IPS-18a (cell line): ENCODE measurements around the gene SRSF3.
"Not testable (repeated sequence)": the region's sequence is repeated elsewhere in the genome, so short reads cannot be mapped to it uniquely, and the experiment has no call there.

Experiments used
- H3K27ac ChIP-seq: one replicate; pipeline ENCODE4 v1.5.1; 2013; ENCODE audit warnings: low read length
- H3K27me3 ChIP-seq: one replicate; pipeline ENCODE4 v1.6.1; 2013; ENCODE audit warnings: mild to moderate bottlenecking, low read length; ENCODE audit not compliant: control insufficient read depth, insufficient read depth
- H3K36me3 ChIP-seq: one replicate; pipeline ENCODE4 v1.6.1; 2013; ENCODE audit warnings: low read depth, low read length; ENCODE audit not compliant: control insufficient read depth
- H3K4me1 ChIP-seq: one replicate; pipeline ENCODE4 v1.6.1; 2013; ENCODE audit warnings: low read depth, low read length; ENCODE audit not compliant: control insufficient read depth
- H3K4me3 ChIP-seq: one replicate; pipeline ENCODE4 v1.5.1; 2013; ENCODE audit warnings: low read length
- H3K9ac ChIP-seq: one replicate; pipeline ENCODE4 v1.6.1; 2013; ENCODE audit warnings: mild to moderate bottlenecking, low read length, moderate library complexity
- H3K9me3 ChIP-seq: one replicate; pipeline ENCODE4 v1.6.1; 2013; ENCODE audit warnings: low read depth, low read length; ENCODE audit not compliant: control insufficient read depth

Gene SRSF3

GRCh38 chr6:36560822-36561221 lies 33.3 kb upstream of the SRSF3 start:
- no peak overlapping the region for H3K27ac ChIP-seq
- no peaks in the 10 kb centered on the region for H3K4me1 ChIP-seq
- no peaks in the 10 kb centered on the region for H3K36me3 ChIP-seq
- H3K27me3 ChIP-seq, result no peaks in the 10 kb centered on the region
- no peaks in the 10 kb centered on the region for H3K9me3 ChIP-seq
- no peak overlapping the region for H3K4me3 ChIP-seq
- H3K9ac ChIP-seq, result no peak overlapping the region

GRCh38 chr6:36563237-36563927 lies 30.8 kb upstream of the SRSF3 start:
- no peak overlapping the region for H3K27ac ChIP-seq
- H3K4me3 ChIP-seq, result no peak overlapping the region

GRCh38 chr6:36563928-36564284 lies 30.3 kb upstream of the SRSF3 start:
- Histone ChIP-seq H3K4me1 (no peaks in the 10 kb centered on the region), H3K9ac (no peak overlapping the region), H3K27me3 (no peaks in the 10 kb centered on the region), H3K4me3 (no peak overlapping the region), H3K9me3 (no peaks in the 10 kb centered on the region), H3K27ac (no peak overlapping the region), H3K36me3 (no peaks in the 10 kb centered on the region)

More at GRCh38 chr6:36563237-36563927, 30.8 kb upstream of the SRSF3 start:
- H3K9ac ChIP-seq, result no peak overlapping the region
- no peaks in the 10 kb centered on the region for H3K4me1 ChIP-seq
- no peaks in the 10 kb centered on the region for H3K27me3 ChIP-seq
- H3K36me3 ChIP-seq, result no peaks in the 10 kb centered on the region
- no peaks in the 10 kb centered on the region for H3K9me3 ChIP-seq

GRCh38 chr6:36566418-36566905 lies 27.7 kb upstream of the SRSF3 start:
- Histone ChIP-seq H3K27ac (no peak overlapping the region), H3K9ac (no peak overlapping the region), H3K4me3 (no peak overlapping the region), H3K27me3 (no peaks in the 10 kb centered on the region), H3K36me3 (no peaks in the 10 kb centered on the region), H3K4me1 (no peaks in the 10 kb centered on the region), H3K9me3 (no peaks in the 10 kb centered on the region)

- Histone ChIP-seq H3K9me3 (no peaks in the 10 kb centered on the region), H3K27ac (no peak overlapping the region), H3K4me3 (no peak overlapping the region), H3K9ac (no peak overlapping the region), H3K36me3 (no peaks in the 10 kb centered on the region), H3K27me3 (no peaks in the 10 kb centered on the region), H3K4me1 (no peaks in the 10 kb centered on the region)
Observed at GRCh38 chr6:36570264-36570663, 23.9 kb upstream of the SRSF3 start.

- H3K27ac ChIP-seq, result no peak overlapping the region
- no peak overlapping the region for H3K9ac ChIP-seq
- no peaks in the 10 kb centered on the region for H3K4me1 ChIP-seq
- no peaks in the 10 kb centered on the region for H3K36me3 ChIP-seq
- H3K27me3 ChIP-seq, result no peaks in the 10 kb centered on the region
- H3K9me3 ChIP-seq, result no peaks in the 10 kb centered on the region
- H3K4me3 ChIP-seq, result no peak overlapping the region
Observed at GRCh38 chr6:36571122-36572043, 22.8 kb upstream of the SRSF3 start.

- H3K4me1 ChIP-seq, H3K27me3 ChIP-seq, H3K27ac ChIP-seq, H3K36me3 ChIP-seq, H3K9ac ChIP-seq, H3K9me3 ChIP-seq, H3K4me3 ChIP-seq: not testable (repeated sequence)
Observed at GRCh38 chr6:36572353-36573311, 21.5 kb upstream of the SRSF3 start.

GRCh38 chr6:36574679-36575078 lies 19.5 kb upstream of the SRSF3 start:
- Histone ChIP-seq H3K36me3 (no peaks in the 10 kb centered on the region), H3K9me3 (no peaks in the 10 kb centered on the region), H3K4me3 (no peak overlapping the region), H3K9ac (no peak overlapping the region), H3K4me1 (no peaks in the 10 kb centered on the region), H3K27ac (no peak overlapping the region), H3K27me3 (no peaks in the 10 kb centered on the region)

GRCh38 chr6:36576578-36576977 lies 17.6 kb upstream of the SRSF3 start:
- Histone ChIP-seq H3K4me1 (no peaks in the 10 kb centered on the region), H3K4me3 (no peak overlapping the region), H3K9ac (no peak overlapping the region), H3K36me3 (no peaks in the 10 kb centered on the region), H3K27ac (no peak overlapping the region), H3K27me3 (no peaks in the 10 kb centered on the region), H3K9me3 (no peaks in the 10 kb centered on the region)

GRCh38 chr6:36577301-36577700 lies 16.9 kb upstream of the SRSF3 start:
- no peaks in the 10 kb centered on the region for H3K4me1 ChIP-seq
- H3K4me3 ChIP-seq, result no peak overlapping the region
- H3K9ac ChIP-seq, result no peak overlapping the region
- H3K27me3 ChIP-seq, result no peaks in the 10 kb centered on the region
- no peak overlapping the region for H3K27ac ChIP-seq
- H3K9me3 ChIP-seq, result no peaks in the 10 kb centered on the region
- no peaks in the 10 kb centered on the region for H3K36me3 ChIP-seq

GRCh38 chr6:36578030-36578429 lies 16.1 kb upstream of the SRSF3 start:
- Histone ChIP-seq H3K9ac (no peak overlapping the region), H3K9me3 (no peaks in the 10 kb centered on the region), H3K4me3 (no peak overlapping the region), H3K27me3 (no peaks in the 10 kb centered on the region), H3K4me1 (no peaks in the 10 kb centered on the region), H3K27ac (no peak overlapping the region), H3K36me3 (no peaks in the 10 kb centered on the region)
